HG03039 (cell line): ENCODE data around the gene SLC25A17.
"Not testable (repeated sequence)": the region's sequence is repeated elsewhere in the genome, so short reads cannot be mapped to it uniquely, and the experiment has no call there.

ENCODE experiments used
- ATAC-seq: cut with Tn5 transposase; IDR thresholded peaks from one replicate; pipeline ENCODE4 v1.9.1; 2021; ENCODE audit warnings: mild to moderate bottlenecking, moderate library complexity; ENCODE audit not compliant: unreplicated experiment

SLC25A17 gene

DNA sequence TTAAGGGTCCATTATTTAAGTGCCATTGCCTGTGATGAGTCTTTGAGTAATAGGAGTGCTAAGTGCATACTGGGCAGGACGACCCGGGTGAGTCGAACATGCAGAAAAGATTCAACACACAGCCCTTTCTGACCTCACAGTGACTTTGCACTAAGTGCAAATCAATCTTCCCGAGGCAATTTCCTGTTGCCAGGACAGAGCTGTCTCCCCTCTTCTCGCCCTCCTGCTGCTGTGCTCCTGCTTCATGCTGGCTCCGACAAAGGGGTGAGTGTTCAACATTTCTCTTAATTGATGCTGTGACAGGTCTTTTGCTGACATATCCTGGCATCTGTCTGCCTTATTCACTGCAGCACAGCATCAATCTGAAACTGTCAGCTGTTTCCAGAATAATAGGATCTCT lies 97.9 kb downstream of the SLC25A17 start:
- no peak for ATAC-seq

DNA sequence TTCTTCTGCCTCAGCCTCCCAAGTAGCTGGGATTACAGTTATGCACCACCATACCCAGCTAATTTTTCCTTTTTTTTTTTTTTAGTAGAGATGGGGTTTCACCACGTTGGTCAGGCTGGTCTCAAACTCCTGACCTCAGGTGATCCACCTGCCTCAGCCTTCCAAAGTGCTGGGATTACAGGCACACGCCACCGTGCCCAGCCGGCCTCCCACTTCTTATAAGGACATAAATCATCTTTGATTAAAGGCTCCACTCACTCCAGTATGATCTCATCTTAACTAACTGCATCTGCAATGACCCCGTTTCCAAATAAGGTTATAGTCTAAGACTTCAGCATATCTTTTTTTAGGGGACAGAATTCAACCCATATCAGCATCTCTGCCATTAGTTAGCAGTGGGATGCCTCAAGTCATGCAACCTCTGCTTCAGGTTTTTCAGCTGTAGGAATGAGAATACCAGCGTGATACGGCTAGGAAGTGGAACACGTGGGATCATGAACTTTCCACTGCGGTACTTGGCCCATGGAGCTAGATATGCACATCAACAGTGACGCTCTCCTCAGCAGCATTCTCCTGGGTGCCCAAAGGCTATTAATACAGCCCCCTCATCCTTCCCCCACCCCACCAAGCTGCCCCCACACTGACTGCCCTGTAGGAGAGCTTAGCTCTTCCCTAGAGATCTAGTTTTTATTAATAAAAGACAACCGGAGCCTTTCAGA lies 98.4 kb downstream of the SLC25A17 start:
- ATAC-seq, result no peak

DNA sequence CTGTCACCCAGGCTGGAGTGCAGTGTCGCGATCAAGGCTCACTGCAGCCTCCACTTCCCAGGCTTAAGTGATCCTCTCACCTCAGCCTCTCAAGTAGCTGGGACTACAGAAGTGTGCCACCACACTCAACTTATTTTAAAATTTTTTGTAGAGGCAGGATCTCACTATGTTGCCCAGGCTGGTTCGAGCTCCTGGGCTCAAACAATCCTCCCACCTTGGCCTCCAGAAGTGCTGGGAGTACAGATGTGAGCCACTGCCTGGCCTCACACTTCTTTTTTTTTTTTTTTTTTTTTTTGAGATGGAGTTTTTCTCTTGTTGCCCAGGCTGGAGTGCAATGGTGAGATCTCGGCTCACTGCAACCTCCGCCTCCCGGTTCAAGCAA lies 99.0 kb downstream of the SLC25A17 start:
- not testable (repeated sequence) for ATAC-seq
